SK-N-MC (cell line): ENCODE results near the gene KLHL29.

ENCODE experiments used
- DNase-seq: peaks from one replicate; pipeline ENCODE4 v3.0.0-alpha.2; 2011; ENCODE audit warnings: low read depth, low spot score
- H3K27ac ChIP-seq: fragments of 200-600 bp; sonication (generic); 2 replicates; pipeline ENCODE4 v1.5.1; 2016; ENCODE audit warnings: mixed run types
- H3K36me3 ChIP-seq: fragments of 200-600 bp; sonication (generic); 2 replicates; pipeline ENCODE4 v1.6.1; 2017; ENCODE audit warnings: antibody characterized with exemption, low read length, mixed read lengths; ENCODE audit not compliant: insufficient read depth
- H3K4me3 ChIP-seq: fragments of 200-600 bp; sonication (generic); 2 replicates; pipeline ENCODE4 v1.5.1; 2016
- H3K9ac ChIP-seq: fragments of 200-600 bp; sonication (generic); 2 replicates; pipeline ENCODE4 v1.8.0; 2017; ENCODE audit warnings: mixed run types, mixed read lengths; ENCODE audit not compliant: insufficient read length
- H3K9me3 ChIP-seq: fragments of 200-600 bp; sonication (generic); 2 replicates; pipeline ENCODE4 v1.6.1; 2017; ENCODE audit warnings: low read depth, mild to moderate bottlenecking, antibody characterized with exemption, low read length, moderate library complexity, mixed read lengths
- EZH2 ChIP-seq: fragments of 200-600 bp; sonication (generic); IDR thresholded peaks from one replicate; pipeline ENCODE4 v1.6.1; 2017; ENCODE audit warnings: antibody characterized with exemption
- FOXP2 ChIP-seq: optimal IDR thresholded peaks from 2 replicates; pipeline ENCODE3; 2011; ENCODE audit warnings: mild to moderate bottlenecking, moderate library complexity; ENCODE audit not compliant: insufficient read depth; ENCODE audit errors: extremely low read length, control extremely low read depth
- POLR2AphosphoS5 ChIP-seq: IDR thresholded peaks from 2 replicates; pipeline ENCODE4 v1.6.1; 2012; ENCODE audit warnings: mild to moderate bottlenecking, low read depth, low read length, borderline replicate concordance

Gene KLHL29

GRCh38 chr2:23662941-23663920 is 278.3 kb downstream of the KLHL29 start:
- Histone ChIP-seq H3K36me3 (no peaks in the 10 kb centered on the region), H3K9me3 (no peaks in the 10 kb centered on the region), H3K4me3 (peak overlapping the region; percentile 67), H3K27ac (peak overlapping the region; percentile 55; the same call in 1 of the 2 replicates), H3K9ac (no peak overlapping the region)
- TF ChIP-seq POLR2AphosphoS5 (no peak), FOXP2 (no peak), EZH2 (no peak)
- DNase-seq, result no peak

GRCh38 chr2:23664066-23664788 is 279.2 kb downstream of the KLHL29 start:
- Histone ChIP-seq H3K9me3 (no peaks in the 10 kb centered on the region), H3K9ac (no peak overlapping the region), H3K36me3 (no peaks in the 10 kb centered on the region), H3K4me3 (peak overlapping the region; percentile 67), H3K27ac (0 out of 2 replicates have a peak overlapping the region, but pooled peaks have one; percentile 55)
- TF ChIP-seq EZH2 (no peak), POLR2AphosphoS5 (no peak), FOXP2 (no peak)
- DNase-seq, result no peak

- Histone ChIP-seq H3K9me3 (no peaks in the 10 kb centered on the region), H3K27ac (no peak overlapping the region), H3K9ac (no peak overlapping the region), H3K4me3 (no peak overlapping the region), H3K36me3 (no peaks in the 10 kb centered on the region)
- no peak for DNase-seq
- TF ChIP-seq POLR2AphosphoS5 (no peak), EZH2 (no peak), FOXP2 (no peak)
Measured at GRCh38 chr2:23666241-23666979, 281.4 kb downstream of the KLHL29 start.

GRCh38 chr2:23666980-23667357 is 282.0 kb downstream of the KLHL29 start:
- Histone ChIP-seq H3K9me3 (no peaks in the 10 kb centered on the region), H3K27ac (no peak overlapping the region), H3K36me3 (no peaks in the 10 kb centered on the region), H3K9ac (no peak overlapping the region), H3K4me3 (no peak overlapping the region)
- TF ChIP-seq POLR2AphosphoS5 (no peak), EZH2 (no peak), FOXP2 (no peak)
- no peak for DNase-seq

GRCh38 chr2:23668756-23669304 is 283.9 kb downstream of the KLHL29 start:
- no peaks in the 10 kb centered on the region for H3K36me3 ChIP-seq
- H3K4me3 ChIP-seq, result no peak overlapping the region
- no peak for DNase-seq
- H3K9me3 ChIP-seq, result no peaks in the 10 kb centered on the region
- no peak overlapping the region for H3K9ac ChIP-seq
- H3K27ac ChIP-seq, result no peak overlapping the region
- TF ChIP-seq FOXP2 (no peak), EZH2 (no peak), POLR2AphosphoS5 (no peak)

- no peak overlapping the region for H3K9ac ChIP-seq
- no peak for DNase-seq
- no peak overlapping the region for H3K27ac ChIP-seq
Measured at GRCh38 chr2:23669413-23670244, 284.6 kb downstream of the KLHL29 start.

GRCh38 chr2:23670245-23670592 is 285.2 kb downstream of the KLHL29 start:
- no peak overlapping the region for H3K4me3 ChIP-seq
- no peaks in the 10 kb centered on the region for H3K9me3 ChIP-seq
- TF ChIP-seq FOXP2, result no peak
- TF ChIP-seq EZH2, result no peak
- no peak for TF ChIP-seq POLR2AphosphoS5
- H3K36me3 ChIP-seq, result no peaks in the 10 kb centered on the region
- no peak overlapping the region for H3K9ac ChIP-seq
- DNase-seq, result no peak
- no peak overlapping the region for H3K27ac ChIP-seq

More at GRCh38 chr2:23669413-23670244, 284.6 kb downstream of the KLHL29 start:
- H3K4me3 ChIP-seq, result no peak overlapping the region
- H3K9me3 ChIP-seq, result no peaks in the 10 kb centered on the region
- H3K36me3 ChIP-seq, result no peaks in the 10 kb centered on the region
- TF ChIP-seq FOXP2 (no peak), EZH2 (no peak), POLR2AphosphoS5 (no peak)
